Muscle layer of duodenum (tissue), 2 donors: ENCODE data around the gene PCYOX1L.

Experiments used
- H3K27ac ChIP-seq: one replicate; pipeline ENCODE4 v1.7.0; 2013; ENCODE audit warnings: mild to moderate bottlenecking, low read length
- H3K27me3 ChIP-seq: one replicate; pipeline ENCODE4 v1.7.0; 2013; ENCODE audit warnings: low read depth, mild to moderate bottlenecking, control low read depth, low read length
- H3K36me3 ChIP-seq, 2 donors: one replicate each; pipeline ENCODE4 v1.7.0; 2013; ENCODE audit warnings: low read length in 2 of 2, control low read depth in 1 of 2, mild to moderate bottlenecking in 1 of 2; ENCODE audit not compliant: insufficient read depth in 2 of 2, control insufficient read depth in 1 of 2
- H3K4me1 ChIP-seq, 2 donors: one replicate each; pipeline ENCODE4 v1.7.0; 2013; ENCODE audit warnings: low read length in 2 of 2, mild to moderate bottlenecking in 2 of 2, control low read depth in 1 of 2, moderate library complexity in 1 of 2; ENCODE audit not compliant: insufficient read depth in 2 of 2, control insufficient read depth in 1 of 2
- H3K4me3 ChIP-seq, 2 donors: one replicate each; pipeline ENCODE4 v1.7.0; 2013; ENCODE audit warnings: low read length in 2 of 2, low read depth in 1 of 2, mild to moderate bottlenecking in 1 of 2
- H3K9me3 ChIP-seq, 2 donors: one replicate each; pipeline ENCODE4 v1.7.0; 2013; ENCODE audit warnings: low read length in 2 of 2, control low read depth in 1 of 2, mild to moderate bottlenecking in 1 of 2; ENCODE audit not compliant: control insufficient read depth in 1 of 2
- donor health status: healthy.

The PCYOX1L gene

GRCh38 chr5:149358868-149359495 lies 1.1 kb downstream of the PCYOX1L start:
- peaks cover 6% of the 10 kb centered on the region in 2 donors for H3K36me3 ChIP-seq
- peak overlapping the region in 1 of 2 donors; percentile 61 for H3K4me3 ChIP-seq
- H3K4me1 ChIP-seq: peaks cover 0 to 12% of the 10 kb centered on the region in 2 donors
- H3K27me3 ChIP-seq: no peaks in the 10 kb centered on the region
- no peaks in the 10 kb centered on the region for H3K9me3 ChIP-seq
- H3K27ac ChIP-seq: no peak overlapping the region

DNA sequence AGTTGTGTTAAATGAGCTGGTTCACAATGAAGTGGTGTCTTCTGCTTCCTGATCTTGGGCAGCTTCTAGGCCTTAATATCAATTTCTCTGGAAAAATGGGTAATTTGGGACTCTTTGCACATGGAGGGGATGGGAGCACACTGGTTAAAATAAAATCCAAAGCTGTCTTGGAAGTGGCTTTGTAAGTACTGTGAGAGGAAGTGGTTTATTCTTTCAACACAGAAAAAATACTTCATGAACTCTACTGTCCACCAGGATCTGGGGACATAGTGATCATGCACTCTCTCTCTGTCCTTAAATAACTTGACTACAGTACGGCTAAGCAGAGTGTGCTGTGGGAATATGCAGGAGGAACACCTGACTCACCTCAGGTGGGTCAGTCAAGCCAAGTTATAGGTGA lies 2.4 kb downstream of the PCYOX1L start:
- no peak overlapping the region for H3K4me3 ChIP-seq
- H3K27ac ChIP-seq: no peak overlapping the region
- no peaks in the 10 kb centered on the region for H3K27me3 ChIP-seq
- H3K9me3 ChIP-seq: no peaks in the 10 kb centered on the region
- no peaks in the 10 kb centered on the region for H3K36me3 ChIP-seq
- peaks cover 0 to 12% of the 10 kb centered on the region in 2 donors for H3K4me1 ChIP-seq

GRCh38 chr5:149362541-149362940 lies 4.7 kb downstream of the PCYOX1L start:
- Histone ChIP-seq H3K36me3 (no peaks in the 10 kb centered on the region), H3K4me3 (no peak overlapping the region), H3K4me1 (peaks cover 0 to 12% of the 10 kb centered on the region in 2 donors), H3K27ac (no peak overlapping the region), H3K9me3 (no peaks in the 10 kb centered on the region), H3K27me3 (no peaks in the 10 kb centered on the region)

- no peak overlapping the region for H3K27ac ChIP-seq
- H3K36me3 ChIP-seq: no peaks in the 10 kb centered on the region
- H3K4me1 ChIP-seq: peaks cover 0 to 9% of the 10 kb centered on the region in 2 donors
- no peaks in the 10 kb centered on the region for H3K9me3 ChIP-seq
- H3K4me3 ChIP-seq: no peak overlapping the region
- H3K27me3 ChIP-seq: no peaks in the 10 kb centered on the region
Measured at GRCh38 chr5:149363358-149363757, 5.5 kb downstream of the PCYOX1L start.

- peaks cover 0 to 5% of the 10 kb centered on the region in 2 donors for H3K4me1 ChIP-seq
- H3K27me3 ChIP-seq: no peaks in the 10 kb centered on the region
- no peaks in the 10 kb centered on the region for H3K36me3 ChIP-seq
- no peaks in the 10 kb centered on the region for H3K9me3 ChIP-seq
- no peak overlapping the region for H3K4me3 ChIP-seq
- H3K27ac ChIP-seq: no peak overlapping the region
Measured at GRCh38 chr5:149363936-149364335, 6.1 kb downstream of the PCYOX1L start.

GRCh38 chr5:149364719-149365118 lies 6.9 kb downstream of the PCYOX1L start:
- H3K4me1 ChIP-seq: peaks cover 0 to 4% of the 10 kb centered on the region in 2 donors
- no peaks in the 10 kb centered on the region for H3K27me3 ChIP-seq
- no peaks in the 10 kb centered on the region for H3K9me3 ChIP-seq
- no peak overlapping the region for H3K4me3 ChIP-seq
- no peak overlapping the region for H3K27ac ChIP-seq
- no peaks in the 10 kb centered on the region for H3K36me3 ChIP-seq

- Histone ChIP-seq H3K27ac (no peak overlapping the region), H3K4me1 (peaks cover 0 to 4% of the 10 kb centered on the region in 2 donors), H3K9me3 (no peaks in the 10 kb centered on the region), H3K27me3 (no peaks in the 10 kb centered on the region), H3K4me3 (no peak overlapping the region), H3K36me3 (no peaks in the 10 kb centered on the region)
Measured at GRCh38 chr5:149365418-149365817, 7.6 kb downstream of the PCYOX1L start.

- Histone ChIP-seq H3K27ac (no peak overlapping the region), H3K4me3 (no peak overlapping the region), H3K27me3 (no peaks in the 10 kb centered on the region), H3K4me1 (peaks cover 4 to 12% of the 10 kb centered on the region in 2 donors), H3K36me3 (no peaks in the 10 kb centered on the region), H3K9me3 (no peaks in the 10 kb centered on the region)
Measured at GRCh38 chr5:149366169-149366729, 8.4 kb downstream of the PCYOX1L start.

DNA sequence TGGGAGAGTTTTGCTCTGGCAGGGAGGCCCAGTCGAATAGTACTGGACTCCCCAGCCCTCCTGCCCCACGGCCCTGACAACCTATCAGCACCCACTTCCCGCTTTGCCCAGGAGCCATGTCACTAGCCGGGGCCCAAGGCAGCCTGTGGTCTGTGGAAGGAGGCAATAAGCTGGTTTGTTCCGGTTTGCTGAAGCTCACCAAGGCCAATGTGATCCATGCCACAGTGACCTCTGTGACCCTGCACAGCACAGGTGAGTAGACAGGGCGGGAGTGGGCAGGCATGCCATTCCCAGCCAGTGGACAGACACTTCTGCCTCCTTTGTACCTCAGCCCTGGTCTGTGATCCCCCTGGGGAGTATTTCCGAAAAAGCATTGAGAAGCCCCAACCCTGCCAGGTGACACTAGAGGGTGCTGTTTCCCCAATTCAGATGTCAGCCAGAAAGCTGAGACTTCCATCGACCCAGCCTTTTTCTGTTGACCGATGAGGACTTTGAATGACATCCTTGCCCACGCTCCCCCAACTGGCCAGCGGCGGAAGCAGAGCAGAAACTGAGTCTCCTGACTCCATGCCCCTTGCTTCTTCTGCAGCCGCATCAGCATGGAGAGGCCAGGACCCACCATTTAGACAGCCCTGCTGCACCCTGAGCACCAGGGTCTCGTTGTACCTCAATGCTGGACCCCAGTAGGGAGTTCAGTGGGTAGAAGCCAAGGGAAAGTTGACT lies 9.6 kb downstream of the PCYOX1L start:
- Histone ChIP-seq H3K27ac (no peak overlapping the region), H3K36me3 (no peaks in the 10 kb centered on the region), H3K9me3 (no peaks in the 10 kb centered on the region), H3K27me3 (no peaks in the 10 kb centered on the region), H3K4me1 (peaks cover 4 to 24% of the 10 kb centered on the region in 2 donors), H3K4me3 (no peak overlapping the region)

GRCh38 chr5:149367972-149368645 lies 10.3 kb downstream of the PCYOX1L start:
- H3K4me3 ChIP-seq: no peak overlapping the region
- H3K36me3 ChIP-seq: no peaks in the 10 kb centered on the region
- H3K27me3 ChIP-seq: no peaks in the 10 kb centered on the region
- no peak overlapping the region for H3K27ac ChIP-seq
- no peaks in the 10 kb centered on the region for H3K9me3 ChIP-seq
- H3K4me1 ChIP-seq: peaks cover 4 to 30% of the 10 kb centered on the region in 2 donors

GRCh38 chr5:149370878-149371277 lies 13.0 kb downstream of the PCYOX1L start:
- H3K36me3 ChIP-seq: no peaks in the 10 kb centered on the region
- H3K9me3 ChIP-seq: no peaks in the 10 kb centered on the region
- no peak overlapping the region for H3K27ac ChIP-seq
- H3K4me1 ChIP-seq: peaks cover 4 to 30% of the 10 kb centered on the region in 2 donors
- no peak overlapping the region for H3K4me3 ChIP-seq
- H3K27me3 ChIP-seq: no peaks in the 10 kb centered on the region
